ENCODE measurements around the gene EME1.

EME1 gene

GRCh38 chr17:50352693-50353599 is 20.1 kb upstream of the EME1 start:
- ChIA-PET CTCF (interaction anchor here (7.6 kb wide), 1 partner anchor 9 kb away, joined by 116 read pairs; no protein-coding TSS in a partner anchor), POLR2A (no interaction called here)
- no peak for DNase-seq (ENCODE audit: low read depth, low spot score)
- no peak for TF ChIP-seq CTCF (IDR thresholded peaks at IDR 0.05; ENCODE audit: insufficient read depth, low read length, missing control alignments)
- no peak overlapping the region for H3K4me3 ChIP-seq (ENCODE audit: low read depth, low read length)

- ChIA-PET POLR2A (no interaction called here), CTCF (interaction anchor here (1.4 kb wide), 1 partner anchor 9 kb away, joined by 9 read pairs; no protein-coding TSS in a partner anchor)
- no peak for DNase-seq (ENCODE audit: low read depth, low spot score)
- TF ChIP-seq CTCF (IDR thresholded peaks at IDR 0.05; ENCODE audit: insufficient read depth, low read length, missing control alignments) = no peak
- H3K4me3 ChIP-seq (ENCODE audit: low read depth, low read length) = no peak overlapping the region
These were observed 19.3 kb upstream of the EME1 start for GRCh38 chr17:50353600-50354195.

- ChIA-PET POLR2A (no interaction called here), CTCF (interaction anchor here (1.0 to 1.4 kb wide), 3 partner anchors 8 to 192 kb away, joined by 3 to 9 read pairs (median 3); no protein-coding TSS in a partner anchor)
- H3K4me3 ChIP-seq (ENCODE audit: low read depth, low read length) = no peak overlapping the region
- no peak for DNase-seq (ENCODE audit: low read depth, low spot score)
- TF ChIP-seq CTCF (IDR thresholded peaks at IDR 0.05; ENCODE audit: insufficient read depth, low read length, missing control alignments) = no peak
These were observed 18.8 kb upstream of the EME1 start for GRCh38 chr17:50354198-50354597.

- H3K4me3 ChIP-seq (ENCODE audit: low read depth, low read length) = no peak overlapping the region
- ChIA-PET CTCF (interaction anchor here (1.0 to 1.4 kb wide), 3 partner anchors 8 to 193 kb away, joined by 3 to 9 read pairs (median 3); no protein-coding TSS in a partner anchor), POLR2A (no interaction called here)
- no peak for TF ChIP-seq CTCF (IDR thresholded peaks at IDR 0.05; ENCODE audit: insufficient read depth, low read length, missing control alignments)
- DNase-seq (ENCODE audit: low read depth, low spot score) = no peak
These were observed 18.3 kb upstream of the EME1 start for GRCh38 chr17:50354776-50355175.

- CTCF ChIA-PET = interaction anchor here (1.0 to 1.3 kb wide), 4 partner anchors 11 to 243 kb away, joined by 3 read pairs; no protein-coding TSS in a partner anchor
- POLR2A ChIA-PET = no interaction called here
- no peak overlapping the region for H3K4me3 ChIP-seq (ENCODE audit: low read depth, low read length)
- no peak for TF ChIP-seq CTCF (IDR thresholded peaks at IDR 0.05; ENCODE audit: insufficient read depth, low read length, missing control alignments)
- DNase-seq (ENCODE audit: low read depth, low spot score) = no peak
These were observed 17.7 kb upstream of the EME1 start for GRCh38 chr17:50355336-50355700.

Measured in AG04449 (cell line).